Measurements from ENCODE around the gene TASP1. TPM values are rescaled to one million over a fixed set of nuclear protein-coding genes. Genes with fewer than 3 reads are reported as not detected.

Gene TASP1
- total and polyA plus RNA-seq, 4 donors = 2.5 to 10.0 (median 4.7) TPM

DNA sequence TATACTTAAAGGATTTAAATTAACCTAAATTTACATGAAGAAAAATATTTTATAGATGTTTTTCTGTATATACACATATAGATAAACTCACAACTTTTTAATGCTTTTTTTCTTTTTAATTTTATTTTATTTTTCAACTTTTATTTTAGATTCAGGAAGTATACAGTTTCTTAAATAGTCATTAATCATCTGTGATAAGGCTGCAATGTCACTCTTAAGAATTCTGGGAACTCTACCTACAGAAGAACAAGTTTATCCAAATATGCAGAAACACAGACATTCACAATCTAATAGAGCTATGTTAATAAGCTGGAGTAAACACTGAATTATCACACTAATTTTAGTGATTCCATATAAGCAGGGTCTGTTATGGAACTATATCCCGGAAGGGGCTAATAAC is 181.2 kb downstream of the TASP1 start:
- no peak overlapping the region for H3K4me3 ChIP-seq (ENCODE audit: low read depth in 1 of 3, low read length in 3 of 3)
- DNase-seq (ENCODE audit: low spot score) = no peak
- H3K27ac ChIP-seq (ENCODE audit: low read depth in 1 of 2, low read length in 2 of 2) = no peak overlapping the region
- H3K9ac ChIP-seq (ENCODE audit: low read depth in 1 of 2, low read length in 2 of 2) = no peak overlapping the region
- no peaks in the 10 kb centered on the region for H3K36me3 ChIP-seq (ENCODE audit: control insufficient read depth in 4 of 4, insufficient read depth in 3 of 4, low read depth in 1 of 4, low read length in 3 of 4)
- no peaks in the 10 kb centered on the region for H3K9me3 ChIP-seq (ENCODE audit: control insufficient read depth in 4 of 4, low read length in 3 of 4)
- H3K4me1 ChIP-seq (ENCODE audit: control insufficient read depth in 4 of 4, insufficient read depth in 4 of 4, low read length in 3 of 4) = peaks cover 0 to 44% (median 29%) of the 10 kb centered on the region in 4 donors
- H3K27me3 ChIP-seq (ENCODE audit: control insufficient read depth in 4 of 4, insufficient read depth in 4 of 4, low read length in 3 of 4) = no peaks in the 10 kb centered on the region
- WGBS = 97% methylated on average over 1 of the region's 1 CpG
- no peak for TF ChIP-seq FOXA1 (IDR thresholded peaks at IDR 0.05)
- no peak for TF ChIP-seq HNF4A (conservative IDR thresholded peaks at IDR 0.05)
- no peak for TF ChIP-seq FOXA2 (IDR thresholded peaks at IDR 0.05)
- TF ChIP-seq, protein P1, sequence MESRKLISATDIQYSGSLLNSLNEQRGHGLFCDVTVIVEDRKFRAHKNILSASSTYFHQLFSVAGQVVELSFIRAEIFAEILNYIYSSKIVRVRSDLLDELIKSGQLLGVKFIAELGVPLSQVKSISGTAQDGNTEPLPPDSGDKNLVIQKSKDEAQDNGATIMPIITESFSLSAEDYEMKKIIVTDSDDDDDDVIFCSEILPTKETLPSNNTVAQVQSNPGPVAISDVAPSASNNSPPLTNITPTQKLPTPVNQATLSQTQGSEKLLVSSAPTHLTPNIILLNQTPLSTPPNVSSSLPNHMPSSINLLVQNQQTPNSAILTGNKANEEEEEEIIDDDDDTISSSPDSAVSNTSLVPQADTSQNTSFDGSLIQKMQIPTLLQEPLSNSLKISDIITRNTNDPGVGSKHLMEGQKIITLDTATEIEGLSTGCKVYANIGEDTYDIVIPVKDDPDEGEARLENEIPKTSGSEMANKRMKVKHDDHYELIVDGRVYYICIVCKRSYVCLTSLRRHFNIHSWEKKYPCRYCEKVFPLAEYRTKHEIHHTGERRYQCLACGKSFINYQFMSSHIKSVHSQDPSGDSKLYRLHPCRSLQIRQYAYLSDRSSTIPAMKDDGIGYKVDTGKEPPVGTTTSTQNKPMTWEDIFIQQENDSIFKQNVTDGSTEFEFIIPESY (IDR thresholded peaks at IDR 0.05) = no peak
- TF ChIP-seq HNF4G (IDR thresholded peaks at IDR 0.05) = no peak
- TF ChIP-seq JUND (IDR thresholded peaks at IDR 0.05) = no peak
- TF ChIP-seq RXRA (IDR thresholded peaks at IDR 0.05) = no peak
- TF ChIP-seq RAD21 (IDR thresholded peaks at IDR 0.05) = no peak
- TF ChIP-seq, protein P2, sequence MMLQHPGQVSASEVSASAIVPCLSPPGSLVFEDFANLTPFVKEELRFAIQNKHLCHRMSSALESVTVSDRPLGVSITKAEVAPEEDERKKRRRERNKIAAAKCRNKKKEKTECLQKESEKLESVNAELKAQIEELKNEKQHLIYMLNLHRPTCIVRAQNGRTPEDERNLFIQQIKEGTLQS (IDR thresholded peaks at IDR 0.05) = no peak
- TF ChIP-seq, protein P3, sequence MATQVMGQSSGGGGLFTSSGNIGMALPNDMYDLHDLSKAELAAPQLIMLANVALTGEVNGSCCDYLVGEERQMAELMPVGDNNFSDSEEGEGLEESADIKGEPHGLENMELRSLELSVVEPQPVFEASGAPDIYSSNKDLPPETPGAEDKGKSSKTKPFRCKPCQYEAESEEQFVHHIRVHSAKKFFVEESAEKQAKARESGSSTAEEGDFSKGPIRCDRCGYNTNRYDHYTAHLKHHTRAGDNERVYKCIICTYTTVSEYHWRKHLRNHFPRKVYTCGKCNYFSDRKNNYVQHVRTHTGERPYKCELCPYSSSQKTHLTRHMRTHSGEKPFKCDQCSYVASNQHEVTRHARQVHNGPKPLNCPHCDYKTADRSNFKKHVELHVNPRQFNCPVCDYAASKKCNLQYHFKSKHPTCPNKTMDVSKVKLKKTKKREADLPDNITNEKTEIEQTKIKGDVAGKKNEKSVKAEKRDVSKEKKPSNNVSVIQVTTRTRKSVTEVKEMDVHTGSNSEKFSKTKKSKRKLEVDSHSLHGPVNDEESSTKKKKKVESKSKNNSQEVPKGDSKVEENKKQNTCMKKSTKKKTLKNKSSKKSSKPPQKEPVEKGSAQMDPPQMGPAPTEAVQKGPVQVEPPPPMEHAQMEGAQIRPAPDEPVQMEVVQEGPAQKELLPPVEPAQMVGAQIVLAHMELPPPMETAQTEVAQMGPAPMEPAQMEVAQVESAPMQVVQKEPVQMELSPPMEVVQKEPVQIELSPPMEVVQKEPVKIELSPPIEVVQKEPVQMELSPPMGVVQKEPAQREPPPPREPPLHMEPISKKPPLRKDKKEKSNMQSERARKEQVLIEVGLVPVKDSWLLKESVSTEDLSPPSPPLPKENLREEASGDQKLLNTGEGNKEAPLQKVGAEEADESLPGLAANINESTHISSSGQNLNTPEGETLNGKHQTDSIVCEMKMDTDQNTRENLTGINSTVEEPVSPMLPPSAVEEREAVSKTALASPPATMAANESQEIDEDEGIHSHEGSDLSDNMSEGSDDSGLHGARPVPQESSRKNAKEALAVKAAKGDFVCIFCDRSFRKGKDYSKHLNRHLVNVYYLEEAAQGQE (IDR thresholded peaks at IDR 0.05) = no peak
- TF ChIP-seq, protein P4, sequence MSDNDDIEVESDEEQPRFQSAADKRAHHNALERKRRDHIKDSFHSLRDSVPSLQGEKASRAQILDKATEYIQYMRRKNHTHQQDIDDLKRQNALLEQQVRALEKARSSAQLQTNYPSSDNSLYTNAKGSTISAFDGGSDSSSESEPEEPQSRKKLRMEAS (IDR thresholded peaks at IDR 0.05) = no peak
- TF ChIP-seq, protein P5, sequence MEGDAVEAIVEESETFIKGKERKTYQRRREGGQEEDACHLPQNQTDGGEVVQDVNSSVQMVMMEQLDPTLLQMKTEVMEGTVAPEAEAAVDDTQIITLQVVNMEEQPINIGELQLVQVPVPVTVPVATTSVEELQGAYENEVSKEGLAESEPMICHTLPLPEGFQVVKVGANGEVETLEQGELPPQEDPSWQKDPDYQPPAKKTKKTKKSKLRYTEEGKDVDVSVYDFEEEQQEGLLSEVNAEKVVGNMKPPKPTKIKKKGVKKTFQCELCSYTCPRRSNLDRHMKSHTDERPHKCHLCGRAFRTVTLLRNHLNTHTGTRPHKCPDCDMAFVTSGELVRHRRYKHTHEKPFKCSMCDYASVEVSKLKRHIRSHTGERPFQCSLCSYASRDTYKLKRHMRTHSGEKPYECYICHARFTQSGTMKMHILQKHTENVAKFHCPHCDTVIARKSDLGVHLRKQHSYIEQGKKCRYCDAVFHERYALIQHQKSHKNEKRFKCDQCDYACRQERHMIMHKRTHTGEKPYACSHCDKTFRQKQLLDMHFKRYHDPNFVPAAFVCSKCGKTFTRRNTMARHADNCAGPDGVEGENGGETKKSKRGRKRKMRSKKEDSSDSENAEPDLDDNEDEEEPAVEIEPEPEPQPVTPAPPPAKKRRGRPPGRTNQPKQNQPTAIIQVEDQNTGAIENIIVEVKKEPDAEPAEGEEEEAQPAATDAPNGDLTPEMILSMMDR (IDR thresholded peaks at IDR 0.05; ENCODE audit: low read depth, low read length, missing input control) = no peak
- no peak for TF ChIP-seq YY1 (IDR thresholded peaks at IDR 0.05)
- no peak for TF ChIP-seq EGR1 (IDR thresholded peaks at IDR 0.05; ENCODE audit: low read depth in 2 of 2)

DNA sequence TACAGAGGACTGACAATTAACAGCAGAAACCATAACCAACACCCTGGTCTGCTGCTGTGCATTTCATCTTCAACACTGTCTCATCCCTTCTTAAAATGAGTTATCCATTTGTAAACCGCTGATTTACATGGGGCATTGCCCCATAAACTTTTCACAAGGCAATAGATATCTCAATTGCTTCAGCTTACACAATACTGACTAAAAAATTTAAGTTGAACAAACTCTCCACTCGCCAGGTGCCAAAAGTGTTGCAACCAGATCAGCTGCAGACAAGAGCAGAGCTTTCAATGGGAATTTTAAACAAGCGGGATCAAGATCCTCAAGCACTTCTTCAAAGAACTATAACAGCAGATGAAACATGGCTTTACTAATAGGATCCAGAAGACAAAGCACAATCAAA is 183.0 kb downstream of the TASP1 start:
- 31% methylated on average over 3 of the region's 3 CpGs for WGBS
- H3K4me1 ChIP-seq (ENCODE audit: control insufficient read depth in 4 of 4, insufficient read depth in 4 of 4, low read length in 3 of 4) = peaks cover 0 to 45% (median 37%) of the 10 kb centered on the region in 4 donors
- DNase-seq (ENCODE audit: low spot score) = no peak
- TF ChIP-seq, protein P1 (IDR thresholded peaks at IDR 0.05) = peak; percentile 69
- TF ChIP-seq YY1 (IDR thresholded peaks at IDR 0.05) = peak; percentile 60
- TF ChIP-seq FOXA2 (IDR thresholded peaks at IDR 0.05) = no peak
- peak in 1 of 2 donors; percentile 53 for TF ChIP-seq EGR1 (IDR thresholded peaks at IDR 0.05; ENCODE audit: low read depth in 2 of 2)
- TF ChIP-seq, protein P4 (IDR thresholded peaks at IDR 0.05) = peak; percentile 78
- TF ChIP-seq, protein P5 (IDR thresholded peaks at IDR 0.05; ENCODE audit: low read depth, low read length, missing input control) = no peak
- peak; percentile 83 to 90 for TF ChIP-seq HNF4A (conservative IDR thresholded peaks at IDR 0.05)
- TF ChIP-seq NR2F2 (IDR thresholded peaks at IDR 0.05) = no peak
- TF ChIP-seq RAD21 (IDR thresholded peaks at IDR 0.05) = peak; percentile 45 to 60
- TF ChIP-seq GABPA (IDR thresholded peaks at IDR 0.05 in 1 of 2, conservative IDR thresholded peaks at IDR 0.05 in 1 of 2) = peak in 1 of 2 donors; percentile 20
- TF ChIP-seq TAF1 (conservative IDR thresholded peaks at IDR 0.05) = no peak
- peak; percentile 56 for TF ChIP-seq HNF4G (IDR thresholded peaks at IDR 0.05)
- TF ChIP-seq RXRA (IDR thresholded peaks at IDR 0.05) = peak; percentile 96
- TF ChIP-seq FOXA1 (IDR thresholded peaks at IDR 0.05) = peak; percentile 8
- TF ChIP-seq JUND (IDR thresholded peaks at IDR 0.05) = peak; percentile 78 to 81
- TF ChIP-seq SP1 (IDR thresholded peaks at IDR 0.05) = peak; percentile 71

More for the DNA sequence above, 183.0 kb downstream of the TASP1 start:
- Histone ChIP-seq H3K27me3 (ENCODE audit: control insufficient read depth in 4 of 4, insufficient read depth in 4 of 4, low read length in 3 of 4) (no peaks in the 10 kb centered on the region), H3K27ac (ENCODE audit: low read depth in 1 of 2, low read length in 2 of 2) (peak overlapping the region in 1 of 2 donors; percentile 36), H3K9me3 (ENCODE audit: control insufficient read depth in 4 of 4, low read length in 3 of 4) (no peaks in the 10 kb centered on the region), H3K9ac (ENCODE audit: low read depth in 1 of 2, low read length in 2 of 2) (no peak overlapping the region), H3K36me3 (ENCODE audit: control insufficient read depth in 4 of 4, insufficient read depth in 3 of 4, low read depth in 1 of 4, low read length in 3 of 4) (no peaks in the 10 kb centered on the region), H3K4me3 (ENCODE audit: low read depth in 1 of 3, low read length in 3 of 3) (no peak overlapping the region)
